GM12878 (cell line): ENCODE results near the gene CXXC5. TPM values are rescaled to one million over a fixed set of nuclear protein-coding genes. Genes with fewer than 3 reads are reported as not detected.

Source experiments
- BHLHE40 ChIP-seq, 2 experiments: fragments of 450-650 bp in 1 of 2; IDR thresholded peaks; 2 replicates each; pipeline ENCODE4 v1.6.1; 2011 to 2017; ENCODE audit warnings: low read depth in 2 of 2, borderline replicate concordance in 1 of 2, improper control_type of control experiment in 1 of 2, low read length in 1 of 2, mild to moderate bottlenecking in 1 of 2
- CEBPB ChIP-seq, 2 experiments: fragments of 150-350 bp in 1 of 2; IDR thresholded peaks; 2 replicates each; pipeline ENCODE4 v1.6.1; 2012 to 2014; ENCODE audit warnings: low read depth in 2 of 2, low read length in 2 of 2, borderline replicate concordance in 1 of 2, inconsistent platforms in 1 of 2
- GATAD2B ChIP-seq: fragments of 450-650 bp; conservative IDR thresholded peaks from 2 replicates; pipeline ENCODE4 v1.6.1; 2017; ENCODE audit warnings: low read depth, mild to moderate bottlenecking, moderate library complexity
- JUNB ChIP-seq: IDR thresholded peaks from 2 replicates; pipeline ENCODE4 v1.6.1; 2016; ENCODE audit warnings: antibody characterized with exemption, mild to moderate bottlenecking
- KDM1A ChIP-seq: fragments of 200-600 bp; sonication (generic); IDR thresholded peaks from 2 replicates; pipeline ENCODE4 v1.6.1; 2016; ENCODE audit warnings: borderline replicate concordance
- MEF2A ChIP-seq: IDR thresholded peaks from 2 replicates; pipeline ENCODE4 v1.6.1; 2011; ENCODE audit warnings: low read depth, mild to moderate bottlenecking, low read length, moderate library complexity; ENCODE audit not compliant: insufficient read depth
- MTA3 ChIP-seq: IDR thresholded peaks from 2 replicates; pipeline ENCODE4 v1.6.1; 2012; ENCODE audit warnings: low read length, inconsistent platforms, borderline replicate concordance
- MYB ChIP-seq: fragments of 150-350 bp; IDR thresholded peaks from 2 replicates; pipeline ENCODE4 v1.6.1; 2014; ENCODE audit warnings: mild to moderate bottlenecking, low read depth, low read length, borderline replicate concordance
- NFXL1 ChIP-seq: fragments of 450-650 bp; IDR thresholded peaks from 2 replicates; pipeline ENCODE4 v1.6.1; 2017; ENCODE audit warnings: antibody characterized with exemption, mild to moderate bottlenecking, borderline replicate concordance
- POLR2A ChIP-seq: IDR thresholded peaks from 2 replicates; pipeline ENCODE4 v1.6.1; 2011; ENCODE audit warnings: low read depth, mild to moderate bottlenecking, low read length
- SIN3A ChIP-seq: IDR thresholded peaks from 2 replicates; pipeline ENCODE4 v1.6.1; 2012; ENCODE audit warnings: low read depth, low read length, improper control_type of control experiment
- SMC3 ChIP-seq: IDR thresholded peaks from 2 replicates; pipeline ENCODE4 v1.6.1; 2011; ENCODE audit warnings: low read length, improper control_type of control experiment, borderline replicate concordance
- polyA plus RNA-seq, 11 experiments: library from polyadenylated mRNA; depleted of rRNA in 4 of 11; unstranded in 6 of 11; stranded (reverse) in 5 of 11; fragments of >200 nt; fragmentation: Nextera tagmentation in 4 of 11; fragmentation: Illumina TruSeq in 1 of 11; extraction: Ambion mirVana in 4 of 11; extraction: Trizol in 1 of 11; gene quantifications; 1 replicate in 1 of 11; 2 replicates in 10 of 11; pipeline versions ENCODE4 v1.2.1 to v1.2.3, GENCODE V29; 2011 to 2016; ENCODE audit warnings: inconsistent platforms in 2 of 11, missing spikeins in 2 of 11, low read depth in 1 of 11
- total RNA-seq, 4 experiments: library from RNA; depleted of rRNA in 3 of 4; stranded (reverse); fragments of >200 nt in 3 of 4; fragmentation: Illumina TruSeq in 1 of 4; extraction: Trizol in 1 of 4; gene quantifications; 2 replicates each; pipeline versions ENCODE4 v1.2.1 to v1.2.3, GENCODE V29; 2013 to 2021
- TF ChIP-seq, protein P1 (sequence below): fragments of 450-650 bp; conservative IDR thresholded peaks from 2 replicates; pipeline ENCODE4 v1.6.1; 2017; ENCODE audit warnings: mild to moderate bottlenecking, moderate library complexity
- TF ChIP-seq, protein P2 (sequence below): IDR thresholded peaks from 2 replicates; pipeline ENCODE4 v1.6.1; 2011; ENCODE audit warnings: mild to moderate bottlenecking, low read depth, low read length, moderate library complexity; ENCODE audit not compliant: insufficient replicate concordance

CXXC5 gene
- total and polyA plus RNA-seq, 10 of the 15 experiments (the other 5 are each of a cell fraction or from before 2014, with no cell fraction given) = 1.8 to 90.8 (median 40.7) TPM

DNA sequence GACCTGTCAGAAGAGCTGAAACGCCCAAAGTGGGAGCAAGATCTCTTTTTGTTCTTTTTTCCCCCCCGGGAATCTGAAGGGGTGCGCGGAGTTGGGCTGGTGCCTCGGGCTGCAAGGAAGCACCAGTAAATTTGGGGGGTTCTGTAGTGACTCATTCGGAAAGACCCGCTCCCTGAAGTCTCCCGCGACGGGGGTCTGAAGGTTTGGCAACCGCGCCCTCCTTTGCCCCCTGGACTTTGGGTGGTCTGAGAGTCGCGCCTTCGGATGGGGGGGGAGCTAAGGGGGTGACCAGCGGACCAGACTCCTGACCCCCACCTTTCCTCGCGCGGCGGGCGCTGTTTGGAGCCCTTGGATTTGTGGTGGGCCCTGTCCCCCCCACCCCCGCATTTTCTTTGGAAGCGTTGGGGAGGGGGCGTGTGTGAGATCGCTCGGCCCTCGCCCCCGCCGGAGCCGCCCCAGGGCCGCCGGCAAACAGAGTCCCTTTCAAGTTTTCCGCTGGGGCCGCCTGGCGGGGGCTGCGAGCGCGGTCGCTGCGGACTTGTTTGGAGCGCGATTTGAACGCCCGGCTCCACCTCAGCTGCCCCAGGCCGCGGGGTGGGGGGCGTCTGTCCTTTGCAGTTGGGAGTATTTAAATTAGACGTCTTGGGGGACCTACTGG is 2.0 kb downstream of the CXXC5 start (continued):
- TF ChIP-seq GATAD2B (0 out of 2 replicates have a peak, but pooled peaks have one; percentile 7), MYB (no peak), NFXL1 (no peak), JUNB (0 out of 2 replicates have a peak, but pooled peaks have one; percentile 8), MEF2A (0 out of 2 replicates have a peak, but pooled peaks have one; percentile 8), MTA3 (no peak), SMC3 (peak; percentile 33; the same call in 1 of the 2 replicates), BHLHE40 (IDR thresholded peaks at IDR 0.05; ENCODE audit: borderline replicate concordance in 1 of 2, low read depth in 2 of 2, low read length in 1 of 2) (0 out of 4 replicates have a peak, but pooled peaks of 1 of the 2 experiments have one; percentile 10), POLR2A (peak; percentile 9; the same call in 1 of the 2 replicates), CEBPB (IDR thresholded peaks at IDR 0.05; ENCODE audit: borderline replicate concordance in 1 of 2, low read depth in 2 of 2, low read length in 2 of 2) (no peak), SIN3A (peak; percentile 31; the same call in 1 of the 2 replicates), KDM1A (no peak)
- TF ChIP-seq, protein P1, sequence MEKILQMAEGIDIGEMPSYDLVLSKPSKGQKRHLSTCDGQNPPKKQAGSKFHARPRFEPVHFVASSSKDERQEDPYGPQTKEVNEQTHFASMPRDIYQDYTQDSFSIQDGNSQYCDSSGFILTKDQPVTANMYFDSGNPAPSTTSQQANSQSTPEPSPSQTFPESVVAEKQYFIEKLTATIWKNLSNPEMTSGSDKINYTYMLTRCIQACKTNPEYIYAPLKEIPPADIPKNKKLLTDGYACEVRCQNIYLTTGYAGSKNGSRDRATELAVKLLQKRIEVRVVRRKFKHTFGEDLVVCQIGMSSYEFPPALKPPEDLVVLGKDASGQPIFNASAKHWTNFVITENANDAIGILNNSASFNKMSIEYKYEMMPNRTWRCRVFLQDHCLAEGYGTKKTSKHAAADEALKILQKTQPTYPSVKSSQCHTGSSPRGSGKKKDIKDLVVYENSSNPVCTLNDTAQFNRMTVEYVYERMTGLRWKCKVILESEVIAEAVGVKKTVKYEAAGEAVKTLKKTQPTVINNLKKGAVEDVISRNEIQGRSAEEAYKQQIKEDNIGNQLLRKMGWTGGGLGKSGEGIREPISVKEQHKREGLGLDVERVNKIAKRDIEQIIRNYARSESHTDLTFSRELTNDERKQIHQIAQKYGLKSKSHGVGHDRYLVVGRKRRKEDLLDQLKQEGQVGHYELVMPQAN = peak; percentile 14; the same call in 1 of the 2 replicates
- TF ChIP-seq, protein P2, sequence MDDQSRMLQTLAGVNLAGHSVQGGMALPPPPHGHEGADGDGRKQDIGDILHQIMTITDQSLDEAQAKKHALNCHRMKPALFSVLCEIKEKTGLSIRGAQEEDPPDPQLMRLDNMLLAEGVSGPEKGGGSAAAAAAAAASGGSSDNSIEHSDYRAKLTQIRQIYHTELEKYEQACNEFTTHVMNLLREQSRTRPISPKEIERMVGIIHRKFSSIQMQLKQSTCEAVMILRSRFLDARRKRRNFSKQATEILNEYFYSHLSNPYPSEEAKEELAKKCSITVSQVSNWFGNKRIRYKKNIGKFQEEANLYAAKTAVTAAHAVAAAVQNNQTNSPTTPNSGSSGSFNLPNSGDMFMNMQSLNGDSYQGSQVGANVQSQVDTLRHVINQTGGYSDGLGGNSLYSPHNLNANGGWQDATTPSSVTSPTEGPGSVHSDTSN = no peak
